Astrocyte of the spinal cord (primary cell): Measurements from ENCODE around the gene CENPC.
"Not testable (repeated sequence)": the region's sequence is repeated elsewhere in the genome, so short reads cannot be mapped to it uniquely, and the experiment has no call there.

ENCODE experiments used
- DNase-seq: peaks from one replicate; pipeline ENCODE4 v3.0.0; 2011; ENCODE audit warnings: low read depth, low spot score
- H3K4me3 ChIP-seq: 2 replicates; pipeline ENCODE4 v1.5.1; 2011; ENCODE audit warnings: low read depth, mild to moderate bottlenecking, low read length, moderate library complexity
- in situ Hi-C: cut with HindIII; loops from 2 replicates; pipeline ENCODE4 v1.10.0; 2017; ENCODE audit warnings: low sequenced_read_pairs
- TF ChIP-seq, protein P1 (sequence below): IDR thresholded peaks from 2 replicates; pipeline ENCODE4 v1.5.1; 2012; ENCODE audit warnings: low read depth, mild to moderate bottlenecking, low read length, inconsistent platforms

Gene CENPC

DNA sequence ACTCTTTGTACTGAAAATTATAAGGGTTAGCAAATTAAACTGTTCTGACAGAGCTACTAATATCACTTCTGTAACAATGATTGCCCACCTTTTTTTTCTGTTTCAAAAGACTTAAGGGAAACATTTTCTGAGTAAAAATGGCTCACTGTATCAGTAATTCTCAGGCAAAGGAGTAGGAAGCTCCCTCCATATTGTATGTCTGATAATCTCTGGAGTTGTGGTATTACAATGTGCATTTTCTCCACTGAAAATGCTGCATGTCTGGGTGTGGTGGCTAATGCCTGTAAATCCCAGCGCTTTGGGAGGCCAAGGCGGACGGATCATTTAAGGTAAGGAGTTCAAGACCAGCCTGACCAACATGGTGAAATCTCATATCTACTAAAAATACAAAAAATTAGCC, 8.8 kb upstream of the CENPC start:
- H3K4me3 ChIP-seq = no peak overlapping the region
- in situ Hi-C loops = no loop called here
- TF ChIP-seq, protein P1, sequence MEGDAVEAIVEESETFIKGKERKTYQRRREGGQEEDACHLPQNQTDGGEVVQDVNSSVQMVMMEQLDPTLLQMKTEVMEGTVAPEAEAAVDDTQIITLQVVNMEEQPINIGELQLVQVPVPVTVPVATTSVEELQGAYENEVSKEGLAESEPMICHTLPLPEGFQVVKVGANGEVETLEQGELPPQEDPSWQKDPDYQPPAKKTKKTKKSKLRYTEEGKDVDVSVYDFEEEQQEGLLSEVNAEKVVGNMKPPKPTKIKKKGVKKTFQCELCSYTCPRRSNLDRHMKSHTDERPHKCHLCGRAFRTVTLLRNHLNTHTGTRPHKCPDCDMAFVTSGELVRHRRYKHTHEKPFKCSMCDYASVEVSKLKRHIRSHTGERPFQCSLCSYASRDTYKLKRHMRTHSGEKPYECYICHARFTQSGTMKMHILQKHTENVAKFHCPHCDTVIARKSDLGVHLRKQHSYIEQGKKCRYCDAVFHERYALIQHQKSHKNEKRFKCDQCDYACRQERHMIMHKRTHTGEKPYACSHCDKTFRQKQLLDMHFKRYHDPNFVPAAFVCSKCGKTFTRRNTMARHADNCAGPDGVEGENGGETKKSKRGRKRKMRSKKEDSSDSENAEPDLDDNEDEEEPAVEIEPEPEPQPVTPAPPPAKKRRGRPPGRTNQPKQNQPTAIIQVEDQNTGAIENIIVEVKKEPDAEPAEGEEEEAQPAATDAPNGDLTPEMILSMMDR = no peak
- no peak for DNase-seq

DNA sequence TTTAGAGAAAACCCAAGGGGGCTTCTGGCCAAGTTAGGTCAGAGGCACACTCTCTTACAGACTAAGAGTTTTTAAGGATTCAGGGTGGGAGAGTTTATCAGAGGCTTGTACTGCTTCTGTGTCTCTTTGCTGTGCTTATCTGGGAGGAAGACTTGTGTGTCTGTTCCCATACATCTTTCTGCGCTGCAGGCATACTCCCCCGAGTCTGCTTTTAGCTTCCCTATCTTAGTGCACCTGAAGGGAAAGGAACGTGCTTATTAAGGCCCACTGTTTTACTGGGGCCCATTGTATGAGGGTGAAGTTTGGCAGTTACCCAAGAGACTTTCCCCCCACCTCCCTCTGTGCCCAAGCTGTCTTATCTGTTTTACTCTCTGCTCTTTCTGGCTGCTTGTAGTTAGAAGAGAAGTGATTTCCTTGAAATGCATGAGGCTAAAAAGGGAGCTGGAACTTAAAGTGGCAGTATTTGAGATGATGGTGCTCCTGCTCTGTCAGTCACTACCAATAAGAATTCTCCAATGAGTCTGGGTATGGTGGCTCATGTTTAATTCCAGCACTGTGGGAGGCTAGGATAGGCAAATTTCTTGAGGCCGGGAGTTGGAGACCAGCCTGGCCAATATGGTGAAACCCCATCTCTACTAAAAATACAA, 7.0 kb upstream of the CENPC start:
- DNase-seq, in situ Hi-C loops, H3K4me3 ChIP-seq: not testable (repeated sequence)

DNA sequence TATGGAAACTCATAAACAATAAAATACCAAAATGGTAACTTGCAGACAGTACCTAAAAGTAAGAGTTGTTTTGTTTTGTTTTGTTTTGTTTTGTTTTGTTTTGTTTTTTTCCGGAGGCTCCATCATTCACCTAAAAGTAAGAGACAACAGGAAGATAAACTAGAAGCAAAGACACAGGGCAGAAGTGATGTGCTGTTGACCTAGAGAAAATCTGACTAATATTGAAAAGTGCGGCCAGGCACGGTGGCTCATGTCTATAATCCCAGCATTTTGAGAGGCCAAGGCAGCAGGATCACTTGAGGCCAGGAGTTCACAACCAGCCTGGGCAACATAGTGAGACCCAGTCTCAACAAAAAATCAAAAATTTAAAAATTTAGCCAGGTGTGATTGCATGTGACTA, 5.6 kb upstream of the CENPC start:
- TF ChIP-seq, protein P1 = no peak
- no peak for DNase-seq
- in situ Hi-C loops = no loop called here
- no peak overlapping the region for H3K4me3 ChIP-seq

DNA sequence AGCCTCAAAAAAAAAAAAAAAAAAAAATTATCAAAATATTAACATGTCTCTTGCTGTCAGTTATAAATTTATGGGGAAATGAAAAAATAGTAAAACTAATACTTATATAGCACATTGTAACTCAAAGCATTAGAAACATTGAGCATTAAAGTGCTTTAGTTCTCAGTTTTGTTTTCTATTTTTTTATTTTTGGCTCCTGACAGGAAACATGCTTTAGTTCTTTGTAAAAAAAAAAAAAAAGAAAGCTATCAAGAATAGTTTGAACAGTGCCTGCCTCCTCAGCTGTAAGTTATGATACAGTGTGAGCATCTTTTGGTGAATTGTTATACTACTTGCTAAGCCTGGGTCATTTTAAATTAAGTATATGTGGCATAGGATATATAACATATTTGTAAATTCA, 5.1 kb upstream of the CENPC start:
- H3K4me3 ChIP-seq = no peak overlapping the region
- TF ChIP-seq, protein P1 = no peak
- in situ Hi-C loops = no loop called here
- DNase-seq = no peak

DNA sequence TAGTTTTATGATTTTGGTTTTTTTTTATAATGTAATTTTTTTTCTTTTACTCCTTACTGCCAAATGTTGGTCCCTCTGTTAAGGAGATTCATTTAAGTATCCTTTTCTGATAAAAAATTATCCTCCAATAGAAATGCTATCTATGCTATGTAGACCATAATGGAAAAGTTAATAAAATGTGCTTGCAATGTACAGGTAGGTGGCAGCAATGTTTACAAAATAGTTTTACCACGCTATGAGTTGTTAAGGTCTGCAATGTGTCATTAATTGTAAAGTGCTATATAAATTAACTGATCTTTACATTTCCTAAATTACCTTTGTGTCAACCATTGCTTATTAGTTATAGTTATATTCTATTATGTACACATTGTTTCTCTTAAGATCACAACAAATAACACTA, 3.8 kb upstream of the CENPC start:
- DNase-seq = no peak
- in situ Hi-C loops = no loop called here
- TF ChIP-seq, protein P1 = no peak
- no peak overlapping the region for H3K4me3 ChIP-seq

DNA sequence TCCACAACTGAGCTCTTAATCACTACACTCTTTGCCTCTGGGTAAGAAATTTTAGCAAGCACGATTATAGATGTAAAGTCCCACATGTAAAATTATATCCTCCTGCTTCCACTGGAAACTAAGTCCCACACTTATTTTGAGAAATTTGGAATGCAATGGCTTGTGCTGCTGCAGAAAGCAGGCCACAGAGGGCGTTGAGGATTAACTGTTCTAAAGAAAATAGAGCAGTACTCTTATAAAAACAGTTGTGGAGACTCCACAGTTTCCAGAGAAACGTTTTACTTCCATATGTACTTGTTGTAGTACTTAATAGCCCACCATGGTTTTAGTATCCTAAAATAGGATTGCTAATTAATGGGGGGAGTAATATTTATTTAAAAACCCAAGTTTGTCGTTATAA, 1.7 kb upstream of the CENPC start:
- TF ChIP-seq, protein P1 = no peak
- DNase-seq = no peak
- in situ Hi-C loops = no loop called here
- no peak overlapping the region for H3K4me3 ChIP-seq

DNA sequence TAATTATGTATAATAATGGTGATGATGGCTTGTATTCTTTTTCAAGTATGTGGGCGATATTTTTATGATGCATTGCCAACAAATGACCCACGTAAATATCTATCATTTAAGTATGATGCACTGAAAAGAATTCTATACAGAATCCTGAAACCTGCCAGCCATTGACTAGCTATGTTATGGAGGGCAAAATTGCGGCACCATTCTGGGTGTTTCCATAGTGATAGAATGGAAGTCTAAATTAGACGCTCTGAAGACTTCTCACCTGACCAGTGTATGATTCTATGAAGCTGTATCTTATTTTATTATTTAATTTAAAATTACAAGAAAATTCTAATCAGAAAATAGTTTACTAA, 677 bp upstream of the CENPC start:
- in situ Hi-C loops = no loop called here
- DNase-seq = no peak
- TF ChIP-seq, protein P1 = no peak
- H3K4me3 ChIP-seq = peak overlapping the region; percentile 90
